Activated CD8-positive, alpha-beta memory T cell treated with anti-CD3 and anti-CD28 coated beads for 1 hour (primary cell): ENCODE data around the gene USP31.

Experiments
- DNase-seq, 2 donors: peaks; one replicate each; pipeline ENCODE4 v3.0.0-alpha.2; 2020; ENCODE audit warnings: low read depth in 1 of 2; ENCODE audit errors: extremely low read depth in 1 of 2

Gene USP31

DNA sequence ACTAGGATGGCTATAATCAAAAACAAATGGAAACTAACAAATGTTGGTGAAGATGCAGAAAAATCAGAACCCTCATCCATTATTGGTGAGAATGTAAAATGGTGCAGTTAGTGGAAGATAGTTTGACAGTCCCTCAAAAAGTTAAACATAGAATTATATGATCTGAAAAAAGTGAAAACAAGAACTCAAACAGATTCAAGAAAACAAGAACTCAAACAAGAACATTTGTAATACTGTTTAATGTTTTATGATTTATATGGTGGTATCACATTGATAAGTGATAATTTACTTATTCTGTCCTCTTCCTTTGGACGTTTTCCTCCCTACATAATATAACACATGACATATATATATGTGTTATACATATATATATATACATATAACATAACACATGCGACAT lies 12.0 kb downstream of the USP31 start:
- DNase-seq: no peak

DNA sequence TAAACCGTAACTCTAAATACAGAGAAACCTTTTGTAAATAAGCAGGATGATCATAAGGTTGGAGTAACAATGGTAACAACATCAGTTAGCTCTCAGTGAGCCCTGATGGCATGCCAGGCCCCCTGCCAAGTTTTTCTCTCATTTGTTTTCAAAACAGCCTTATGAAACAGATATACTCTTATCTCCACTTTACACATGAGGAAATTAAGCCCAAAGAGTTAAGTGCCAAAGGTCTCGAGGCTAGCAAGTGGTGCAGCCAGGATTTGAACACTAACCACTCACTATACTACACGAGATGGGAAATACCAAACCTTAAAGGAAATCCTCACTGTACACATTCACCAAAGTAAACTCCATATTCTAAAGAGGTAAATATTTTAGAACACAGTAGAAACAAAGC lies 15.0 kb downstream of the USP31 start:
- DNase-seq: no peak

DNA sequence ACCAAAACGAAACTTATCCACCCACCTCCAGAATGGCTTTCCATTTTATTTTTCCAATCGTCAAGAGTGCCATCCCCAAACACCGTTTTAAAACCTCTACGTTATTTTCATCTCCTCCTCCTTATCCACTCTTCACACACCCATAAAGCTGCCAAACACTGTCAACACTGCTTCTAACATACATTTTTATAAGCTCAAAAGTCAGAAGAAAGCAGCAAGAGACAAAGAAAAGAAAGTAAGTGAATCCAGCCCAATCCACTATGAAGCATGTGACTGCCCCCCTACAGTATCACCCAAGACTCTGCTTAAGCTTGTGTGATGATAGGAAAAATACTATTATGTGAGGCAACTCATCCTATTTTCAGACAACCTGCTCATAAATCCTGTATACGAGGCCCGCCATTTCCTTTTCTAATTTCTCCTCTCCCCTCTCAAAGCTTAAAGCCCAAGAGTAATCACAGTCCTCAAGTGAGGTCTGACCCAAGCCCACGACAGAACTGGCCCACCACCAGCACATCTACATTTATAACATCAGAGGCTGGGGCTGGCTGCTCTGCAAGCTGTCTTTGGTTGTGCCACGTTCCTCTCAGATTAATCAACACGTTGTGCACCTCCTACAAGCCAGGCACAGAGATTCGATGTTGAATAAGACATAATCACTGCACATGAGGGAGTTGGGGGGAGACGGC lies 16.3 kb downstream of the USP31 start:
- no peak for DNase-seq

DNA sequence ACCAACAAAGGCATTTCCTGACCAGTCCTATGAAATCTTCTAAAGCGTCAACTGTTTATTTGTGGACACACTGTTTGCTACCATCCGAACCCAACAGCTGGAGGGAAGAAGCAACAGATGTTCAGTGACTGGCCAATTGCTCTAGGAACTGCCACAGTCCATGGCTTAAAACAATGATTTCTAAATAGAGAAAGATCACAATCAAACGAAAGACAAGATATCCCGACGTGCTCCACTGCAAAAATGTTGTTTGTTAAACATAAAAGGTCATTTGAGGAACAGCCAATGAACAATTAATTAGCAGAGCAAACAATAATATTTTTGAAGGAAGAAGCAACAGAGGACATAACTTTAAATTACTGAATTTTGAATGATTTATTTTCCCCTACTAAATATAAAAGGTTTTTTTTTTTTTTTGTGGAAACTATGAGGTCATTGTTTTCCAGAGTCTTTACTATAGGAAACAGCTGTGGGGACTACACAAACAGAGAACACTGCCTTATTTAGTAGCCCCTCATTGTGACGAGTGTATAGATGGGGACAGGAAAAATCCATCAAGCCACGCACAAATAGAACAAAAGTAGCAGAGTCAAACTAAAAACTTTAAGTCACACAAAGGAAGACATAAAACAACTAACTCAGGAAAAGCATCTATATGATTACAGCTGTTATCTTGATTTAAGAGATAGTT lies 17.2 kb downstream of the USP31 start:
- no peak for DNase-seq

DNA sequence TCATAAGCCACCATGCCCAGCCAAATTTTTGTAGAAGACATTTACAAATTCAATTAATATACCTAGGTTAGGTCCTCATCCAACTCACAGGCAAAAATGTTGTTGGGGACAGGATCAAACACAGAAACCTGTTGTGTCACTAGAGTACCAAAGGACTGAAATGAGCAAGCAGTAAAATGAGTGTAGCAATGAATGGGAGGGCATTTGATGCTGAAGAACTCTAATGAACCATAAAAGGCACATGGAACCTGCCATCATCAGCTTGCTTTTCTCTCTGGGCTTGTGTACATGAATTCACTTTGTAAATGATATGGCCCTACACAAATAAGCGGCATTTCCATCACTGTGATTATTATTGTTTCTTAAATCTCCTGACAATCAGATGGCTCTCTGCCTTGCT lies 17.8 kb downstream of the USP31 start:
- DNase-seq: no peak

DNA sequence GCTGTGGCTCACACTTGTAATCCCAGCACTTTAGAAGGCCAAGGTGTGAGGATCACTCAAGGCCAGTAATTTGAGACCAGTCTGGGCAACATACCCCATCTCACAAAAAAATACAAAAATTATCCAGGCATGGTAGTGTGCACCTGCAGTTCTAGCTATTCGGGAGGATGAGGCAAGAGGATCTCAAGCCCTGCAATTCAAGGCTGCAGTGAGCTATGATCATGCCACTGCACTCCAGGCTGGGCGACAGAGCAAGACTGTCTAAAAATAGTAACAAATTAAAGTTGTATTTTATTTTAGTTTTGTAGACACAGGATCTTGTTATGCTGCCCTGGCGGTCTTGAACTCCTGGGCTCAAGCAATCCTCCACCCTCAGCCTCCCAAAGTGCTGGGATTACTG lies 18.2 kb downstream of the USP31 start:
- DNase-seq: no peak

DNA sequence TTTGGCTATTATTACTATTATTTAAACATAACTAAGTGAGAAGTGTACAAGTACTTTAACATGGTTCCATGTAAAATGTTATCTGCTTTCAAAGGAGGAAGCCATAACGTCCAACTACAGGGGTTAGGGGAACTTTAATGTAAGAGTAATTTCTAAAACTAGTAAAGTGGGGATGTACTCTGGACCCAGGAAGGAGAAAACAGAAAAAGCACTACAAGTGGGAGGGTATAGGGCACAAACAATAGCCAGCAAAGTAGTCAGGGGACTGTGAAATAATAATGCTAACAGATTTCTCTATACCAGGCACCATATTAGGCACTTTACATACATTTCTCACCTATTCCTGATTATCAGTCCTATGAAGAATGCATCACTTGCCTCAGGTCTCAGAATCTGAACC lies 19.6 kb downstream of the USP31 start:
- no peak for DNase-seq

DNA sequence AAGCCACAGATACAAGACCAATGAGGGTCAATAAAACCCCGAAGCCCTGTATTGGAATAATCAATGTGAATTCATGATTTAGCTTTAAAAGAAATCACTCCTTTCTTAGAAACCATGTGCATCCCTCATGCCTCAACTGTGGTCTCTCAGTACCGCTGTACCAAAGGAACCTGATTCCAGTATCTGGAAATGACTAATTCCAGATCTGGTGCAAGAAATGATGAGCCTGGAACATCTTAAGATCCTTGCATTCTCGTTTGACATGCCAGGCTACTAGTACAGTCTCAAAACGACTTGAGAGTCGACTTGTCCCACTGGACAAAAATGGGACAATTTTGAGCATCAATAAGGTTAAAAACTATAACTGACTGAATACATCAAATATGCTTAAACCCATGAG lies 21.2 kb downstream of the USP31 start:
- no peak for DNase-seq

DNA sequence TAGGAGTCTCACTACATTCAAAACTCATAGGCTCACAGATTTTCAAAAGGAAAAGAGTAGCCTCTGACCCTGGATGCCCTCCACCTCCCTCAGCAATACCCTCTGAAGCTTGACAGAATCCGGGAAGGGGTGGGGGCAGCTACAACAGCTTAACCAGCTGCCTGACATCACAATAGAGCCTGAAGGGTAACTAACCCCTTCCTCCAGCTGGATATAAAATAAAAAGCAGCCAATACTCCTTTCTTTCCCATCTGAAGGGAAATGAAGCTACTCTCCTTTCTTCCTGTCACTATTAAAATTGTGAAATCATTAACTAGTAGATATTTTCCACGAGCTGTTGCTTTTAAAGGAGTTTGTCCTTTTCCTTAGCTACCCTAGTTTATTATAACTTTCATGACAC lies 24.0 kb downstream of the USP31 start:
- DNase-seq: no peak

DNA sequence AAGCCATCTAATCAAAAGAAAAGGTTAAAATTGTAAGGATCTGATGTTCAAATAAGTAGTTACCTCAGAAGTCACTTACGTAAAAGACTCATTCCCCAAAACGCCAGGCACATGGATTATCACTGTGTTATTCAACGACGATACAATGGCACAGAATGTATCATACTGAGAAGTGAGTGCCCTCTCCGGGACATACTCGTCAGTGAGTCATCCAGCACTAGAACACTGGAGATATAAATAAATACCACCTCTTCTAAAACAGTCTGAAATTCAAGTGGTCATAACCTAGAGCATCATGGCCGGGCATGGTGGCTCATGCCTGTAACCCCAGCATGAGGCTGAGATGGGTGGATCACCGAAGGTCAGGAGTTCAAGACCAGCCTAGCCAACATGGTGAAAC lies 24.9 kb downstream of the USP31 start:
- DNase-seq: no peak

DNA sequence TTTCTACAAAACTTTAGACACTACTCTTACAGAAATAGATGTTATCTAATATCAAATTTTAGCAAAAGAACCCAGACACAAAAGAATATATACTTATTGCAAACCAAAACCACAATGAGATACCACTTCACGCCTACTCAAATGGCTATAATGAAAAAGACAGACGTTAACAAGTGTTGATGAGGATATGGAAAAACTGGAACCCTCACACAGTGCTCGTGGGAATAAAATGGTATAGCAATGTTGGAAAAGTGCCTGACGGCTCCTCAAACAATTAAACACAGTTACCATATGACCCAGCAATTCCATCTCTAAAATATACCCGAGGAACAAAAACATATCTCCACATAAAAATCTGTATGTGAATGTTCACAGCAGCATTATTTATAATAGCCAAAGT lies 27.1 kb downstream of the USP31 start:
- DNase-seq: no peak

DNA sequence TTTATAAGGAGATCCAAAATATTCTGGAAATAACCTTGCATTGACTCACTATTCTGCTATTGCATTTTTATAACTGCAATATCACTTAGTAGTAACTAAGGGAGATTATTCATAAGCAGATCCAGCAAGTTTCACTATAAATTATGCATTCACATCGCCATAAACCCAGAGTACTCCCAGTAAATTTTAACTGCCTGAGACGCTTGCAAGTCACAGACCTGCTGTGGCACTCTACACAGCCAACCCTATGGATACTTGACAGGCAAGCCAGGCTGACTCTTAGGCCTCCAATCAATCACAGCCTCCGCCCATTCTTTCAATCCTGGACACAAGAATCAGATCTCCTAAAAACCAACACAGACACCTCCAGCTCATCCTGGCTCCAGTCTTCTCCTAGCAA lies 28.2 kb downstream of the USP31 start:
- no peak for DNase-seq

DNA sequence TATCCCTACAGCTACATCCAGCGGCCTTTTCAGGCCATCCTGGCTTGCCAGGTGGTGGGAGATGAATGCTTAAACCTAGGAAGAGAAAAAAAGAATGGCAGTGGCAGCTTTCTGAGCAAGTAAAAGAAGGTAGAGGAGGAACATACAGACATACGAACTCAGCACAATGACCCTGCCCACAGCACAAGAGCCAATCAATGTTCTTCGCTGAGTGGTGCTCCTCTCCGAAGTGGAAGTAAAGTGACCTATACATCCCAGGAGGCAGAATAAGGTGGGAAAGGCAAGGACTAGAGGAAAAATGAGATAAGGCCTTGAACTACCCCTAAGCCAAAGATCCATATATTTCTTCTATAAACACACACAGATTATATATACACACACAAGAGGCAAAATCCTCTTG lies 28.7 kb downstream of the USP31 start:
- no peak for DNase-seq

DNA sequence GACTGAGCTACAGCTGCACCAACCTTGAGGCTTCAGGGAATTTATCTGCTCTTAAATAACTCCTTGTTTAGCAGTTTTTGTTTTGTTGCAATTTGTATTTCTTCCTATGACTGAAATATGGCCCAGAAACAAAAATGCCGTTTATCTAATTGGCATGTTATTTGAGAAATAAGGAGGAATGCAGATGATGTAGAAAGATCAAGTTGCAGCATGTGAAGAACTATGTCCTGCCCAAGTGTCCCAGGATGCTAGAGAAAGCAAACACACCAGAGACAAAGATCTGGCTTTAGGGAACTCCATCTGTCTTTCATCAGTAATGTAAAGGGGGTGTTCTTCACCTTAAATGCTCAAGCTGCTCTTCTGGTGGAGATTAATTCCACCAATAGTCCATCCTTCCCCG lies 29.7 kb downstream of the USP31 start:
- no peak for DNase-seq

DNA sequence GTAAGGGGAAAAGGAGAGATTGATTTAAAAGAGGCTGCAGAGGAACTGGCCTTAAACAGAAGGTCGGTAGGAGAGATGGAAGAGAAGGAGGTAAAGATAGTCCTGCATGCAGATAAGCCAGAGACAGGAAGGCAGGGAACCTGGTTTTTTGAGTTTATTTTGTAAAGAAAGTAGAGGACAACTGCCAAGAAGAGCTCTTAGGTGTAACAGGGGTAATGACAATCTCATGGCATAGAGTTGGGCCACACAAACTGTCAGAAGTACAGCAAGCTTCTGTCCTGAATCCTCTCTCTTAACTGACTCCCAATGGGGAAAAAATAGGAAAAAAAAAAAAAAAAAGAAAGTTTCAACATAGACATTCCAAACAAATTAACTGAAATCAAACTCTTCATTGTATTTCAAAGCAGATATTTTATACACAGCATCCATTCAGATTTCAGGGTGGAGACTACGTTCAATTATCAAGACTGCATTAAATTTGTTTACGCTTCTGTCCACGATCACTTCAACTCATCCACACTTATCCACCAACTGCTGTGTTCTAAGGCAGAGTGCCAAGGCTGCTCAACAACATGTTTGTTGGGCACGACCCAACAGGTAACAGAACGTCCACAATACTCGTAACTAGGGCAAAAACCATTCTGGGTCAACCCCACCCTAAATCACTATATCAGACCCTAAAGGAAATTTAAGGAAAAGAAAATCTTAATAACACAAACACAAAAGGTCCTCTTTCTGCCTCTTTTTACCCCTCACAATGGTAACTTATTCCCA lies 34.9 kb downstream of the USP31 start:
- no peak for DNase-seq

DNA sequence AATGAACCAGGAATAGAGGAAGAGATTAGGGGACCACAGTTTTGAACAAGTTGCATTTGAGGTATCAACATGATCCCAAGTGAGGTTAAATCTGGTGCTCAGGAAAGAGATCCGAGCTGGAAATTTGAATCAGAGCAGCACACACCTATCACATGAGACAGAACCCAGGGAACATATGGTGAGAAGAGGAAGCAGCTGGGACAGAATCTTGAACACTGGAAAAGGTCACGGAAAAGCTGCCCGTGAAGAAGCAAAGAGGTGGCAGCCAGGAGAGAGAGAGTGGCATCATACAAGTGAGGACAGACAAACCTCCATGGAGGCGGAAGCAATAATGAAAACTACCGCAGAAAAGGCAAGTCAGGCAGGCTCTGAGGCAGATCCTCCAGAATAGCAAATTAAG lies 36.1 kb downstream of the USP31 start:
- DNase-seq: no peak

DNA sequence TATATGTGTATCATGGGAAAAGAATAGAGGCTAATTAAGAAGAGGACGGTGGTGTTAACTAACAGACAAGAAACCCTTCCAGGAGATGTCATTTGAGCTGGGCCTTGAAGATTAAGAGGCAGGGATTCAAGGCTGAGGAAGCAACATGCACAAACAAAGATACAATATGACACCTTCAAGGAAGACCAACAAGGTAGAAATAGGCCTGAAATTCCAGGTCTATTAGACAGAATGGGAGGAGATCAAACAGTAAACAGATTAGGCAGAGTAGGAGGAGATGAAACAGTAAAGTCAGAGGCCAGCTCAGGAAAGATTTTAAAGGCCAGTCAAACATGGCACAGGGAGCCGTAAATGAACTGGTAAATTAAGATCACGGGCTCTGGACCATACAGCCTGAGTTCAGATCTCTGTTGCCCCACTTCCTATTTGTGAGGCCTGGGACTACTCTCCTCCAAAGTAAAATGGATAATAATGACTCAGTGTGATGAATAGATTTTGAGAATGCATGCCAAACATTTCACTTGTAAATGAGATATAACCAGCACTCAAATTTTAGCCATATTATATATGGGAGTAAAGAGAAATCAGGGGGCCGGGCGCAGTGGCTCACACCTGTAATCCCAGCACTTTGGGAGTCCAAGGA lies 38.9 kb downstream of the USP31 start:
- DNase-seq: no peak

DNA sequence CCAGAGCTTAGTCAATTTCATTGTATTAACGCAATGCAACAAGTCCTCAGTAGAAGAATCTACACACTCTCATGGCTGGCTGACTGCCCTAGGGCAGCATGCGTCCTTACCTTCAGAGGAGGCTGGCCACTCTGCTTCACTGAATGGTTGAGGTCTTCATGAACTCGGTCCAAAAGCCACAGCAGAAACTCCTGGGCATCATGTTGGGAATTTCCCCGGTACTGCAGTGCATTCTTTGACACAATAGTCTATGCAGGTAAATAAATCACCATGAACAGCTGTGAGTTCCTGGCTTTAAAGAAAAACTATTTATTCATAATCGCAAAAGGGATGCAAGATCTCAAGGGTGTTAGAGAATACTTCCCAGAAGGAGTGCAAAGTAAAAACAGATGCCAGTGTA lies 41.3 kb downstream of the USP31 start:
- DNase-seq: no peak

DNA sequence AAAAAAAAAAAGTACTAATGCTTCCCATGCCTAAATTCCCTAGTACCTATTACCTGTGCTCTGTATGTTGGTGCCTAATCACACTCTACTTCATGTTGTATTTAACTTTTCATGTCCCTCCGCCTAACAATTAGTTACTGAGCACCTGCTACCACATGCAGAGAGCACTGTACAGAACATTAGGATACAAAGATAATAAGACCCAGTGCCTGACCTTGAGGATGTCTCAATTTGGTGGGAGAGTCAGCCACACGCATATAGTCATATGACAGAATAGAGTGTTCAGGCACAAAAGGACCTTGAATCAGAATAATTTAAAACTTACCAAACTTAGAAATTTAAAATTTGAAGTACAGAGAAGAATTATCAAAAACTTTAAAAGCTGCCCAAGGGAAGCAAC lies 42.1 kb downstream of the USP31 start:
- no peak for DNase-seq

DNA sequence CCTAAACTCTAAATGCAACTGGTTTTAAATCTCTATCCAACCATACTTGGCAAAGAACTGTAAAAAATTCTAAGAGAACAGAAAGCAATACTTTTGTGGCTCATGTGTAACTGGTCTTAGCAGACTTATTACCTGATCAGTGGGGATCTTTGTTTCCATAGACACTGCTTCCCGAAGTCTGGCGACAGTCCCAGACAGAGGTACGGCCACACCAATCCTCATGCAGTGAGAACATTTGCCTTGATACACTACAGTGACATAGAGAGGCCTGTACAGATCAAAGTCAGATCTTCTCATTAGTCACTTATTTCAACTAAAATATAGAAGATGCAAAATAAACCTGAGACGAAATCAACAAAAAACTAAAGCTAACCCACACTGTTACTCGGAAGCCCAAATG lies 43.9 kb downstream of the USP31 start:
- no peak for DNase-seq

DNA sequence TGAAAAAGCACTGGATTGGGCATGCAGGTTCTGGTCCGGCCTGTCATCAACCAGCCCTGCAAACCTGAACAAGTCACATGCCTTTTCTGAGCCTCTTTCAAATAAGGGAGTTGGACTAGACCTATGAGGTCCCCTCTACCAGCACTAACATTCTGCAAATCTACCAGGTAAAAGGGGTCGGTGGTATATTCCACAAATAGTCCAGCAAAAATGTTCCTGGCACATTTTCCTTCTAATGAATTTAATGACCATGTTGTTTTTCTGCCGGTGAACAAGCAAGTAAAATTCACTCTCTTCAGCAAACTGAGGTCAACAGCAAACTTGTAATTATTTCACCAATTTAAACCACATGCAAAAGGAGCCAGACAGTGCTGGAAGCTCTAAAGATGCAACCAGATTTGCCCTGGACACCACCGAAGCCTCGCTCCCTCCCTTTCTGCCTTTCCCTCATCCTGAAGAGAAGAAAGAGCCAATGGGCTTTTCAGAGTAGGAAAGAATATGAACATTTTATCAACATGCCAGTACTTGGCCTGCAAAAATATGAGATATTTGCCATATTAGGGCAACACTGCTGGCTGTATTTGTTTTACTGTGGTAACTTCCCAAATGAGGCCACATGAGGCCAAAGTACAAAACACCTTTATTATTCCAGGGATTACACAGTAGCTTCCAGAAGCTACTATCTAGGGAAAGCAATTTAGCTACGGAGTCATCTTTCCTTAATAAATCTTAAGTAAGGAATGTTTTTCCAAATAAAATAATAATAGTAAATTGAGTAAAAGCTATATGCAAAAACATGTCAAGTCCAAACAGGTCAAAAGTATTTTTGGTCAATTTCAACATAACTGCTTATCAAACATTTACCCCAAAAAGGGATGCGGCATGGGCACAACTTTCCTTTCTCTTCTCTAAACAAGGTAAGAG lies 45.0 kb downstream of the USP31 start:
- no peak for DNase-seq
